Upper lobe of left lung (tissue), 4 donors: ENCODE results near the gene PDE6A.

ENCODE experiments used
- CTCF ChIP-seq, 6 experiments: fragments of 450-650 bp in 4 of 6; fragments of 200-600 bp in 2 of 6; sonication (generic) in 2 of 6; IDR thresholded peaks; one replicate each; pipeline ENCODE4 v1.5.1; 2016 to 2019; ENCODE audit warnings: antibody characterized with exemption in 6 of 6
- EP300 ChIP-seq, 4 donors: sonication (generic); formaldehyde crosslinking; IDR thresholded peaks; one replicate each; pipeline ENCODE4 v1.5.1; 2017; ENCODE audit warnings: antibody characterized with exemption in 4 of 4, control low read depth in 2 of 4
- POLR2A ChIP-seq, 4 donors: fragments of 450-650 bp; IDR thresholded peaks; one replicate each; pipeline ENCODE4 v1.5.1; 2016 to 2017; ENCODE audit warnings: antibody characterized with exemption in 4 of 4, mild to moderate bottlenecking in 2 of 4
- POLR2AphosphoS5 ChIP-seq, 2 donors: sonication (generic); formaldehyde crosslinking; IDR thresholded peaks; one replicate each; pipeline ENCODE4 v1.5.1; 2017; ENCODE audit warnings: antibody characterized with exemption in 2 of 2

GRCh38 chr5:149809931-149810691 lies 134.5 kb downstream of the PDE6A start:
- TF ChIP-seq CTCF (IDR thresholded peaks at IDR 0.05) (no peak), POLR2A (IDR thresholded peaks at IDR 0.05) (no peak), POLR2AphosphoS5 (IDR thresholded peaks at IDR 0.05) (no peak), EP300 (IDR thresholded peaks at IDR 0.05) (no peak)
